NCI-H1417 (cell line): ENCODE results near the gene TNFRSF9.

Experiments
- DNase-seq, 3 experiments: peaks; one replicate each; lab custom pipeline; 2025; lab: John Stamatoyannopoulos, UW

Gene TNFRSF9

DNA sequence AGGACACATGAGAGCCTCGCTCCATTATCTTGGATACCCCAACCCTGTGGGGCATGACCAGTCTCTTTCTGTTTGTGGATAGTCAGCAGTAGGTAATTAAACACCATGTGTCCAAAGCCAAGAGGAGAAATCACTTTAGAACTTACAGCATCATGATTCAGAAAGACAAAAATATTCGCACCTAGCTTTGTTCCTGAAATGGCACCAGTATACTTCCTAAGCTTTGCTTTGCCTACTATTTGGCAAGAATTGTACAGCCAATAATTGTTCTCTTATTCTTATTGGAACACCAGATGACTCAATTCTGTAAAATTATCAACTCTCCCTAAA, 24.2 kb downstream of the TNFRSF9 start:
- DNase-seq = no peak

DNA sequence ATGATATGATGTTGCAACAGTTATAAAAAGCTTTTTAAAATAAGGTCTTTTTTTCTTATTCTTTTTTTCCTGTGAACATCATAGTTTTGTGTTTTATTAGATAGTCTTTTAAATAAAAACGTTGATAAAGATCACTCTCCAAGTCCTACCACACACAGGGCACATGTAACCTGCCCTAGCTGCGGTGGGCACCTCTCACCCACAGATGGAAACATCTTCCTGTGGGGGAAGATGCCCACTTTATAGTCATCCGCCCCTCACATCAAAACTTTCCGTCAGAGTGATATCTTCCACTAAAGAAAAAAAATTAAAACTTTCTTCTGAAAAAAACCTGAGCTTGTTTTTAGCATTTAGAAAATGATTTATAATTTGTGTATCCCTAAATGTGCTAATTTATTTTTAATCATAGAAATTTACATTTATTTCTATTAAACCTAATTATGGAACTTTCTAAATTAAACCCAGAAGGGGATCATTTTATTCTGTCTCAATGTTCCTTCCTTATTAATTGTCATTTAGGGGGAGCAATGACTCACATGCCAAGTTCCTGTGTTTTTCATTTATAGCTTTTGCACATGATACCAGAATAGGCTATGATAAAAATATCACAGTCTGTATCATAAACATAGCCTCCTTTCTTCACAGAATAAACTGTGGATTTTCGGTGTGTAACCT, 24.7 kb downstream of the TNFRSF9 start:
- DNase-seq = no peak

DNA sequence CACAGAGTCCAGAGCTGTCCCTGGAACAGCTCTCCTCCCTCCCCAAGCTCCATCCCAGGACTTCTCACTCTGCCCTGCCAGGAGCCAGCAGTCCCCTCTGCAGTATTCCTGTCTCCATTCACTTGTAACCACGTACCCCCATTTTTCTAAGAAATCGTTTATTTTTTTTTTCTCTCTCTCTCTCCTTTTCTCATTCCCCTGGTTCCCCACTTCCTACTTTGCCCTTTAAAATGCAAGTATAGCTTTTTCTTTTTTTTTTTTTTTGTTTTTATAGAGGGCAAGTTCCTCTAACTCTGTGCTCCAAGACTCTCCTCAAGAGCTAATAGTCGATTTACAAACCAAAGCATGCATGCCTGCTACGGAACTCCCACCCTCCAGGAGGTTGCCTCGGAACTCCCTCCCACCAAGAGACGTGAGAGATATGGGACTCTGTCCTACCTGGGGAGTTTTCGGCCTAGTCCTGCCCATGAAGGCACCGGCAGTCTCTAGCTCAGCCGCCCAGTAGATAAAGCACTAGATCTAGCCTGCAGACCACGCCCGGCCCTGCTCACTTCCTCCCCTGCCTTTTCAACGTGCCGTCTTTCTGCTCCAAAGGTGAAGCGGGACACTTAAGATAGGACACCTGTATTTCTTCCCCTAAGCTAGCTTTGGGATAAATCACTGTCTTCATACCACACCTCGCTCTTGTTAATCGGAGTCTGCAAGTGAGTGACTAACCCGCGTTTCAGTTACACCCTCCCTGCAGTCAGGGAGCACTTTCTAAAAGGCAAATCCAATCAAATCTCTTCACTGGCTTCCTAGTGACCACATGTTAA, 27.7 kb downstream of the TNFRSF9 start:
- DNase-seq = no peak

DNA sequence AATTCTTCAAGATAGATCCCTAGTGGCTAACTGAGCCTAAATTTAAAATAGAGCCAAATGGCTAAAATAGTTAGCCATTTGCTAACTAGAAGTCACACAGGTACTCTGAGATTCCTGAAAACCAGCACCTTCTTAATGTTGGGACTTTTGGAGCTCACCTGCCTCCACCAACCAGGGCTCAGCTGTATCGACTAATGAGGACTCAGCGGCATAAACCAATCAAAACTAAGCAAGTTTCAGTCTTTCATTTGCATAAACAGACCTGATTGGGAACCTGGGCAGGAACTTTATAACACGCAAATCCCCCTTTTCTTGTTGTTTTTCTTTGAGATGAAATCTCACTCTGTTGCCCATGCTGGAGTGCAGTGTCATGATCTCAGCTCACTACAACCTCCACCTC, 28.5 kb downstream of the TNFRSF9 start:
- no peak for DNase-seq

DNA sequence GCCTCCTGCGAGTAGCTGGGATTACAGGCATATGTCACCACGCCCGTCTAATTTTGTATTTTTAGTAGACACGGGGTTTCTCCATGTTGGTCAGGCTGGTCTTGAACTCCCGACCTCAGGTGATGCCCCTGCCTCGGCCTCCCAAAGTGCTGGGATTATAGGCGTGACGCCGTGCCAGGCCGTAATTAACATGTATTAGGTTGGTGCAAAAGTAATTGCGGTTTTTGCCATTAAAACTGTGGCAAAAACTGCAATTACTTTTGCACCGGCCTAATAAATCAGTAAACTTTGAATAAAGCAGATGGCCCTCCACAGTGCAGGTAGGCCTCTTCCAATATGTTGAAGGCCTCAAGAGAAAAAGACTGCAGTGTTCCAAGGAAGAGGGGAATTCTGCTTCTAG, 35.4 kb downstream of the TNFRSF9 start:
- no peak for DNase-seq

DNA sequence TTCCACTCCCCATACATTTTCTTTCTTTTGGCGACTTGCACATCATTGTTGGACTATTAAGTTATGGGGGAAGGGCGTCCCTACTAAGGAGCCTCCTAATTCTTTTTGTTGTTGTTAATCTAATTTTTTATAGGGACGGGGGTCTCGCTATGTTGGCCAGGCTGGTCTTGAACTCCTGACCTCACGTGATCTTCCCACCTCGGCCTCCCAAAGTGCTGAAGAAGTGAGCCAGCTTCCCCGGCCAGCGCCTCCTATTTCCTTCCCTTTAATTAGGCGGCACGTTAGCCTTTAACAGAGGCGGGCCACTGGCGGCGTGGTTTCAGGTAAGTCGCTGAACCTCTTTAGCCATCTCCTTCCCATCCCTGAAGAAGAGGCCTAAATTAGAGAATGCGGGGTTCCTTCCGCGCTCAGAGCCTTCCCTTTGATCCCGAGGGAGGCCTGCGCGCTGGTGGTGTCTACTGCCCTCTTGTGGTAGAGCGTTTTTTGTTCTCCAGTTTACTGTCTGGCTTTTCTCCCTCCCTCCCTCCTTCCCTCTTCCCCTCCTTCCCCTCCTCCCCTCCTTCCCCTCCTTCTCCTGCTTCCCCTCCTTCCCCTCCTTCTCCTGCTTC, 38.1 kb downstream of the TNFRSF9 start:
- peak; percentile 62 to 86 (median 62) for DNase-seq

DNA sequence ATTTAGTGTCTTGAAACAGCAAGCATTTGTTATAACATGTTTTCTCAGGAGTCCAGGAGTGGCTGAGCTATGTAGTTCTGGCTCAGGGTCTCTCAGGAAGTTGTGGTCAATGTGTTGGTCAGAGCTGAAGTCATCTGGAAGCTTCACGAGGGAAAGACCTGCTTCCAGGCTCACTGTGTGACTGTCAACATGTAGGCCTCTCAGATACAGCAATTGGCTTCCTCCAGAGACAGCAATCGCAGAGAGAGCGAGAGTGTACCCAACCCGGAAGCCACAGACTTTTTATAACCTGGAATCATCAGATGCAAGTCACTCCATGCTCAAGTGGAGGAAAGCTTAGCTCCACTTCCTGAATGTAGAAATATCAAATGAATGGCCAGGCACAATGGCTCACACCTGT, 40.9 kb downstream of the TNFRSF9 start:
- no peak for DNase-seq

DNA sequence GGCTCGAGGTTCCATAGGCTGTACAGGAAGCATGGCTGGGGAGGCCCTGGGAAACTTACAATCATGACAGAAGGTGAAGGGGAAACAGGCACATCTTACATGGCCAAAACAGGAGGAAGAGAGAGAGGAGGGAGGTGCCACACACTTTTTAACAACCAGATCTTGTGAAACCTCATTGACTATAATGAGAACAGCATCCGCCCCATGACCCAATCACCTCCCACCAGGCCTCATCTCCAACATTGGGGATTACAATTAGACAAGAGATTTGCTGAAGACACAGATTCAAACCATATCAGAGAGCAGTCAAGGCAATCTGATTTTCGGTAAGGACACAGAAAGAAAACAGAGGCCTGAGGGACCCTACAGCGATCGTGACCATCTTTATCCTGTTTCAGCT, 41.7 kb downstream of the TNFRSF9 start:
- DNase-seq = no peak

DNA sequence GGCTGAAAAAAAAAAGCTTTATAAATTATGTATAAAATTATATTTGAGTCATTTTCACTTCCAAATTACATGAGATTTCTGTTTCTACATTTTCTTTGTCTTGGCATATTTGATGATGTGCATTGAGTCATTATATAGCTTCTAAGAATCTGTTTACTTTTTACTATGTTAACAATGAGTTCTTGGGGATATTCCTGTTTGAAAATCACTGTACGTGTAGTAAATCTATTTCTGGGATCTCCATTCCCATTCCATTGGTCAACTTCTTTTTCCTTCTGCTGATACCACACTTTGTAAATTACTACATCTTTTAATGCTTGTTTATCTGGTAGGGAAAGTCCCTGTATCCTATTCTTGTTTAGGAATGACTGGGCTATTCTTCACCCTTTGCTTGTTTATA, 43.6 kb downstream of the TNFRSF9 start:
- DNase-seq = no peak

DNA sequence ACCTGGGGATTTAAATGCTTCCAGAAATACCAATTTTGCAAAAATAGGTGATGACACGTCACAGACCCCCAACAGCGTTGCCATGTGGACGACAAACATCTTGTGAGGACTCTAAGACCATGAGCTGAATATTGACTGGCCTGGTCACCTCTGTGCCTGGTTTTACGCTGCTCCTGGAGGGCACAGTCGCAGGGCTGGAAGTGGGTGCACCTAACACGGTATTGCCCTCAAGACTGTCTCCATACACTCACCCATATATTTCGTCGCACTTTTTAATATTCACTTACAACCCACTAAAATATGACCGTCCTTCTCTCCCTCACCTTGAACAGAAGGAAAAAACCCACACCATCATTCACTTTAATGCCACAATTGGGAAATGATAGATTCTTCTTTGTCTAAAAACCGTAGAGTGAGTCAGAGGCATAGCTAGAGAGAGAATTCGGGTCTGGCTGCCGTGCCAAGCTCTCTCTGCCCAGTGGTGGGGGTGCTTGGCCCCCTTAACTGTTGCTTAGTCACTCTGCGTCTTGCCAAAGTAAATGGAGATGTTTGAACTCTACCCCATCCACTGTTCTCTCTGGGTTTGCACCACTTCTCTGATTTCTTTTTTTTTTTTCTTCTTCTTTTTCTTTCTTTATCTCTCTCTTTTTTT, 47.0 kb downstream of the TNFRSF9 start:
- no peak for DNase-seq

DNA sequence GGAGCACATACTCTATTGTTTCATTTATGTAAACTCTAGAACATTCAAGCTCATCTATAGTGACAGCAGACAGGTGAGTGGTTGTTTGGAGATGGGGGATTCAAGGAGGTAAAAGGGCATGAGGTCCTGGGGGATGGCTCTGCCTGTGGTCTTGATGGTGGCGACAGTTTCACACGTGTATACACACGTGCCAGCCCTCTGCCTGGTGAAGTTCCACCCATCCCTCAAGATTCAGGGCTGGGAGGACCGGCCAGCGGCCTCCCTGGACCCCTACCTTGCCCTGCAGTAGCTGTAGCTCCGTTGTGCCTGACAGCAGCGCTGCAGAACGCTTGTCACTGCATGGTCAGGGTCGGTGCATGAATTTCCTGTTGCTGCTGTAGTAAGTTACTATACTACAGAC, 48.8 kb downstream of the TNFRSF9 start:
- no peak for DNase-seq

DNA sequence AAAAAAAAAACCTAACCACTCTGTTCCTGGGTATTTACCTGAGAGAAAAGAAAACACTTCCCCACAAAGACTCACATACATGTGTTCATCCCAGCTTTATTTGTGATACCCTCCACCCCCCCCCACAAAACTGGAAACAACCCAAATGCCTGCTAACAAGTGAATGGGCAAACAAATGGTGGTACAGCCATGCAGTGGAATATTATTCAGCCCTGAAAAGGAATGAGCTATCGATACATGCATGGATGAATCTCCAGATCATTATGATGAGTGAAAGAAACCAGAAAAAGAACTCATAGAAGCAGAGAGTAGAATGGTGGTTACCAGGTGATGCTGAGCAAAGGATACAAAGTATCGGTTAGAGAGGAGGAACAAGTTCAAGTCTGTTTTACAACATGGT, 49.8 kb downstream of the TNFRSF9 start:
- no peak for DNase-seq

DNA sequence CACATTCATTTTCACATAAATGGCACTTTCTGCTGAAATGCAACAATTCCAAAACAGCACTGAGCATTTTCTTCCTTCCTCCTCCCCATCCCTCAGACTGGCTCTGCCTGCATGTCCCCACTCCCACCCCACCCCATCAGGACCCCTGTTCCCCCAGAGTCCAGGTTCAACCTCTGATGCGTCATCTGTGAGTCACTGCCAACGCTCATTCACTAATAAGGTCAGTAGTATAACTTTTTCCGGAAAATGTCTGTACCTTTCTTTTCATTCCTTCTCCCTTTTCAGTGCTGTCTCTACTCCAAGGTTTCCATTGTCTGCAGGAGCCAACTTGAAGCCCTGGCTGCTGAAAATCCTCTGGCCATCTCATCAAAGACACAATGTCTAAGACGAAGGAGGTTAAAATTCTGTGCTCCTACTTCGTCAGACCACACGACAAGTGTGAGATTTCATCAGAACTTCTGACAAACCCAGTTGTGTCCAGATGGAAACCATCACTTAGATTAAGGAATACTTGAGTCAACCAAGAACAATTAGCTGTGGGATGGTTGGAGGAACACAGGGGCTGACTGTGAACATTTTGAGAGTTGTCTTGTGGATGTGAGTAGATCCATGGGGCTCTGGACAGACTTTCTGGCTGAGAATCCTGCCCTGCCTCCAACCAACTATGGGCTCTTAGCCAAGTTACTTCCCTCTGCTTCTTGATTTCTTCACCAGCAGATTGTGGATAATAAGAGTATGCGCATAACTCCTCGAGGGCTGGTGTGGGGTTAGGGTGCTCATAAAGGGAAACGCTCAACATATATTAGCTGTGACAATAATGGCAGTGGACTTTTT, 52.2 kb downstream of the TNFRSF9 start:
- DNase-seq = no peak

DNA sequence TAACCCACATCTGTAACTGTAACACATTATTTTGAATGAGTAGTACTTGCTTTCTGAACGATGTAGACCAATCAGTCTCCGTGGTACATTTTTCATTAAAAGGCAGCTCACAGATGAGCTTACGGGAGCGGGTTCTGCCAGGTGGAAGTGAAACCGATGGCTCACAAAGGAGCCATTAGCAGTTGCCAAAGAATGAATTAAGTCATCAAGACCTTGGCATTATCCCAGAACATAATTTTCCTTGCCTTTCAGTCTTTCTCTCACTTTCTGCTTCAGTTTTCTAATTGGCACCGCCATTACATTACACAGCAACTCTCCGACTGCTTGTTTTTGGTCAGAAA, 54.3 kb downstream of the TNFRSF9 start:
- DNase-seq = peak in 2 of 3 experiments; percentile 17 to 64

DNA sequence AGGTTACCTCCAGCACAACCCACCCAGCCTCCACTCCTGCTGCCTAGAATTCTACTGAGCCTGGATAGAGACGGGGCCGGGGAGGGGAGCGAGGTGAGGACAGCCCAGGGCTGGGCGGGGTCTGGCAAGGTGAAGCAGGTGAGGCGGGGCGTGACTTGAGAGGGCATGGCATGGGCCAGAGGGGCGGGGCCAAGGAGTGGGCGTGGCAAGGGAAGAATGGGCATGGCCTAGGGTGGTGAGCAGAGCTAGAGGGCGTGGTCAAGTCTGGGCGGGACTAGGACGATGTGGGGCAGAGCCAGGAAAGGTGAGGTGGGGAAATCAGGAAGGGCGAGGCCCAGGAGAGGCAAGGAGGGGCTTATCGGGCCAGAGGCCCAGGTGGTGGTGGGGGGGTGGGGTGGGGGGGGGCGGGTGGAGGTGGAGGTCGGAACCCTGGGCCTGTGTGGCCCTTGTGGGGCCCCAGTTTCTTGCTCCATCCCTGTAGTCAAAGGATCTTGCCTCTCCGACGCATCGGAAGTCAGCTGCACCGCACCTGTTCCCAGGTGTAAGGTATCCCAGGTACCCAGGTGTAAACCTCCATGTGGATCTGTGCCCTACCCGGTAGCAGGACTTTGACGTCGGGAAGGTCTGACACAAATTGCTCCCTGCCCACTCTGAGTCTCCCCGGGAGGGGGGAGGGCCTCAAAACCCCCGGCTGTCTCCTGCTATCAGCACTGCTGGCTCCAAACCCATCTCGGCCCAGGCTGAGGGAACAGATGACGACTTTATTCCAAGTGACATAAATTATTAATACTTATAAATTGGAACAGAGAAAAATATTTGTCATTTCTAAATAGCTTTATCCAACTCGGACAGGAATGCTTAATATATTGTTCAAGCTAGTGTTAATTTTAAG, 54.9 kb downstream of the TNFRSF9 start:
- peak in 2 of 3 experiments; percentile 16 to 51 for DNase-seq

DNA sequence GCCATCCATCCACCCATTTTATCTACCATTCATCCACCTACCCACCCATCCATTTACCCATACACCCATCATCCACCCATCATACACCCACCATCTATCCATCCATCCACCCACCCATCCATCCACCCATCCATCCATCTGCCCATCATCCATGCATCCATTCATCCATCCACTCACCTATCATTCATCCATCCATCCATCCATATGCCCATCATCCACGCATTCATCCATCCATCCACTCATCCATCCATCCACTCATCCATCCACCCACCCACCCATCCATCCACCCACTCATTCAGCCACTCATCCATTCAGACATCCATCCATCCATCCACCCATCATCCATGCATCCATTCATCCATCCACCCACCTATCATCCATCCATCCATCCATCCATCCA, 55.9 kb downstream of the TNFRSF9 start:
- no peak for DNase-seq

DNA sequence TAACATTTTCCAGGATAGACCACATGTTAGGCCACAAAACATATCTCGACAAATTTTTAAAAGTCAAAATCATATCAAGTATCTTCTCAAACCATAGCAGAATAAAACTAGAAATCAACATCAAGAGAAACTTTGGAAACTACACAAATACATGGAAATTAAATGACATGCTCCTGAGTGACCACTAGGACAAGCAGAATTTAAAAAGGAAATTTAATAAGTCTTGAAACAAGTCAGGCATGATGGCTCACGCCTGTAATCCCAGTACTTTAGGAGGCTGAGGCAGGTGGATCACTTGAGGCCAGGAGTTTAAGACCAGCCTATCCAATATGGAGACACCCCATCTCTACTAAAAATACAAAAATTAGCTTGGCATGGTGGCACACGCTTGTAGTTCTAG, 61.4 kb downstream of the TNFRSF9 start:
- no peak for DNase-seq

DNA sequence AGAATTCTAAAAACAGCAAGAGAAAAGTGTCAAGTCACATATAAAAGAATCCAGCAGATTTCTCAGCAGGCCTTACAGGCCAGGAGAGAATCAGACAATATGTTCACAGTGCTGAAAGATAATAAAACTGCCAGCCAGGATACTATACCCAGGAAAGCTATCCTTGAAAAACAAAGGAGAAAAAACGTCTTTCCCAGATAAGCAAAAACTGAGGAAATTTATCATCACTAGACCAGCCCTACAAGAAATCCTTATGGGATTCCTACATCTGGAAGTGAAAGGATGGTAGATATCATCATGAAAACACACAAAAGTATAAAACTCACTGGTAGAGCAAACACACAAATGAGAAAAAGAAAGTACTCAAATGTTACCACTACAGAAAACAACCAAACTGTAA, 62.6 kb downstream of the TNFRSF9 start:
- DNase-seq = no peak

DNA sequence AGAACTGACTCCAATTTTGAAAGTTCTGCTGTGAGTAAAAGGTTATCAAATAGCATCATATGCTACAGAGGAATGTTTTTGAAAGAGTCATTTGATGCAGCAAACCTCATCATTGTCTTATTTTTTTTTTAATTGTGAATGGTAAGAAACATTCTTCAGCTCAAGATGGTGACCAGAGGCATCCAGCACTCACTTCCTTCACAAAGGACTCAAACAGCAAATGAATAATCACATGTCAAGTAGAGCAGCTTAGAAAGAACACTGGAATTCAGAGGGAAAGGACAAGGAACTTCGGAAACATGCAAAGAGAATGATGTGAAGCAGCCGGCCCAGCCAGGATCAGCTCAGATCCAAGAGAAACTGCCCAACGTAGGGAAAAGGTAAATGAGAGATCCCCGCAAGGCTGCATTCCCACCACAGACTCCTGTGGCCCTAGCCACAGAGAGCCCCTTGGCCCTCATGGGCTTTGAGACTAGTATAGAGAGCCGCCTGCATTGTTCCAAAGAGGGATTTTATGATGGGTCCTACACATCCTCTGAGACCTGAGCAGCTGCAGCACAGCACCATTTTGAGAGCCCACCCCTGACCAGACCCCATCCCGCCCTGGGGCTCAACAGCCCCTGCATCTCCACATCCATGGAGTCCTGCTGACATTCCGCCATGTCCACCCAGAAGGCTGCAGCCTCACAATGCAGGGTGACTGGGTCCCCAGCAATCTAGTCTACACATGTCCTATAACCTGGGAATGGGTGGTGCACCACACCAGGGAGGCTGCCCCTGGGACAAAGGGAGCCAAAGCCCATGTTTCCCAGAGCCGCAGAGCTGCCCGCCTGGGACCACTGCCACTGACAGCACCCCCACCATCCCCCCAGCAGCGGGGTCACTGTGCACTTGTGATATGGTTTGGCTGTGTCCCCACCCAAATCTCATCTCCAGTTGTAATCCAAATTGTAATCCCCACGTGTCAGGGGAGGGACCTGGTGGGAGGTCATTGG, 66.5 kb downstream of the TNFRSF9 start:
- DNase-seq = no peak

DNA sequence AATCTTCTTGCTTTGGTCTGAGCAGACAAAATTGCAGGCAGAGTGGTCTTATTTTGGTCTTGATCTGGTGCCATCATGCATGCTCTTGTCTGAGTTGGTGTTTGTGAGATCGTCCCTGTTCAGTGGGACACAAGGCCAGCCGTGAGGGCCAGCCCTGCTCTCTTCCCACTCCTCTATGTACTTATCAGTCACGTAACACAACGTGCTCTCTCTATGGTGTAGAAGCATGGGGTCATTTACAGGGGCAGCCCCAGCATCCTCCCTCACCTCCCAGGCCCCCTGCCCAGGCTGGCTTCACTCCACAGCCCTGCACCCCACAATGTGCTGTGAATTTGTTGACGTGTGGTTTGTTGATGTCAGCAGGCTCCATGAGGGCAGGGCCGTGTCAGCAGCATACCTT, 69.5 kb downstream of the TNFRSF9 start:
- no peak for DNase-seq
